Loucy (cell line): ENCODE data around the gene RNF223.

ENCODE experiments used
- EZH2phosphoT487 ChIP-seq: fragments of 200-600 bp; IDR thresholded peaks from 2 replicates; pipeline ENCODE4 v1.6.1; 2018; ENCODE audit warnings: antibody characterized with exemption, mild to moderate bottlenecking, moderate library complexity, borderline replicate concordance
- TF ChIP-seq, protein P1 (sequence below): fragments of 200-600 bp; sonication (generic); conservative IDR thresholded peaks from 2 replicates; pipeline ENCODE4 v1.5.1; 2014; ENCODE audit warnings: mild to moderate bottlenecking, antibody characterized with exemption, low read length

DNA sequence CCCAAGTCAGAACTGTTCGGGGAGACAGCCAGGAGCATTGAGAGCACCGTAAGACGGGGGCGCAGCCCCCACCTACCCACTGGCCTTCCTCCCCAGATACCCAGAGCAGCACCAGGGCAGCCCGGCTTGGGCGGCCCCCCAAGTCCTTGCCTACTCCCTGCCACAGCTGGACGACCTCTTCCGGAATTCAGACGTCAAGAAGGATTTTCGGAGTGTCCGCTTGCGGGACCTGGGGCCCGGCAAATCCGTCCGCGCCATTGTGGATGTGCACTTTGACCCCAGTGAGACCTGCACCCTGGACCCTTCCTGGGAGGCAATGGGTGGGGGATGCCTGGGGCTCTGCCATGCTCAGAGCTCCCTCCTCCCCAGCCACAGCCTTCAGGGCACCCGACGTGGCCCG lies 26.7 kb downstream of the RNF223 start:
- TF ChIP-seq, protein P1, sequence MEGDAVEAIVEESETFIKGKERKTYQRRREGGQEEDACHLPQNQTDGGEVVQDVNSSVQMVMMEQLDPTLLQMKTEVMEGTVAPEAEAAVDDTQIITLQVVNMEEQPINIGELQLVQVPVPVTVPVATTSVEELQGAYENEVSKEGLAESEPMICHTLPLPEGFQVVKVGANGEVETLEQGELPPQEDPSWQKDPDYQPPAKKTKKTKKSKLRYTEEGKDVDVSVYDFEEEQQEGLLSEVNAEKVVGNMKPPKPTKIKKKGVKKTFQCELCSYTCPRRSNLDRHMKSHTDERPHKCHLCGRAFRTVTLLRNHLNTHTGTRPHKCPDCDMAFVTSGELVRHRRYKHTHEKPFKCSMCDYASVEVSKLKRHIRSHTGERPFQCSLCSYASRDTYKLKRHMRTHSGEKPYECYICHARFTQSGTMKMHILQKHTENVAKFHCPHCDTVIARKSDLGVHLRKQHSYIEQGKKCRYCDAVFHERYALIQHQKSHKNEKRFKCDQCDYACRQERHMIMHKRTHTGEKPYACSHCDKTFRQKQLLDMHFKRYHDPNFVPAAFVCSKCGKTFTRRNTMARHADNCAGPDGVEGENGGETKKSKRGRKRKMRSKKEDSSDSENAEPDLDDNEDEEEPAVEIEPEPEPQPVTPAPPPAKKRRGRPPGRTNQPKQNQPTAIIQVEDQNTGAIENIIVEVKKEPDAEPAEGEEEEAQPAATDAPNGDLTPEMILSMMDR, result no peak
- TF ChIP-seq EZH2phosphoT487, result no peak
